Panc1 (cell line): ENCODE data around the gene ZBTB20.

ENCODE experiments used
- CTCF ChIP-seq: fragments of 450-650 bp; IDR thresholded peaks from 2 replicates; pipeline ENCODE4 v1.5.1; 2017; ENCODE audit warnings: mild to moderate bottlenecking
- POLR2AphosphoS5 ChIP-seq: IDR thresholded peaks from 2 replicates; pipeline ENCODE4 v1.6.1; 2012; ENCODE audit warnings: mild to moderate bottlenecking, low read depth, low read length, moderate library complexity

DNA sequence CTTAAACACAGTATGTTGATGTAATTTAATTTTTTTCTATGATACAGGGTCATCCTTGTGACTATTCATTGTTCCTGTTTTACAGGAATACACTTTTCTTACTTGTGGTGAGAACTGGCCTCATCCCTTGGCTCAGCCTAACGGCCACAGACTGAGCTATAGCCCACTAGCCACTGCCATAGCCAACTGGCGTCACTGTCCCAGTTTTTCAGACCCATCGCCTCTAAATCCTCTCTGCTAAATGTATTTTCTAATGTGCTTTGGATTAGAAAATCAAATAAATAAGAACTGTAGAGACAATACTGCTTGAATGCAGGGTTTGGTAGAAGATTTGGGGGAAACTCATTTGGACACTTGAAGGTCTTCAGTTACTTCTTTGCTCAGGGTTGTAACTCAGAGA is 740.2 kb downstream of the ZBTB20 start:
- TF ChIP-seq CTCF: no peak
- no peak for TF ChIP-seq POLR2AphosphoS5
